ENCODE measurements around the gene XIST.
"Not testable (repeated sequence)": the region's sequence is repeated elsewhere in the genome, so short reads cannot be mapped to it uniquely, and the experiment has no call there.

XIST gene

DNA sequence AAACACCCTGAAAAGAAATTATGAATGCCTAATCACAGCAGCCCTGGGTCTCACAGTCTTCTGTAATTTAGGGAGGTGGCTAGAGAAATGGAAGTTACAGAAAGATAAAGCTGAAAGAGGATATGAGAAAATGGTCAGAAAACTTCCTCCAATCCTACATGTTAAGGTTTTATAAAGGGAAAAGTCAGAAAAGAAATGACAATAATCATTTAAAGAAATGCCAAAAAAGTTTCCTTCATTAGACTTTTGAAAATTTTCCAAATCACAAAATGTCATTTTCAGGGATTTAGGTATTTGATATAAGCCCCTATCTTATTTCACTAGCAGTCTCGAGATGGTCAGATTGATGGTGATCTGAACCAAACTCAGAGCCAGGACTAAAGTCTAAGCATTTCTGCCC is 13.4 kb downstream of the XIST start:
- DNase-seq (ENCODE audit: low read depth) = no peak

- DNase-seq (ENCODE audit: low read depth) = no peak
Measured at GRCh38 chrX:73838123-73838522, 14.4 kb downstream of the XIST start.

DNA sequence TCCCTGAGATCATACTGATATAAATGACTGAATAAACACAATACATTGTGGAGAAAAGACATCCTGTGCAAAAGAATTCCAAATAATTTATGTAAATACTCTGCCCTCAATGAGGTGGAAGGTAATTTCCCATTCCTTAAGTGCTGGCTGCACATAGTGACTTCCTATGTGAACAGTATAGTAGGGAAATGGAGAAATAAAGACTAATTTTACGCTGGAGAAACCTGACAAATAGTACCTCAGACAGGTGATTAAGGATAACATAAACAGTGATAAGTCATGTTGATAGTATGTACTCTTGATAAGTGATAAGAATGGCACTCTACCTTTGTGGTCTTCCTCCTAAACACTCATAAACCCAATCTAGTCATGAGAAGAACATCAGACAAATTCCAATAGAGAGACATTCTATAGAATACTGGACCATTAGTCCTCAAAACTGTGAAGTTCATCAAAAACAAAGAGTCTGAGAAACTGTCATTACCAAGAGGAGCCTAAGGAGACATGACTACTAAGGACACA is 15.5 kb downstream of the XIST start:
- no peak for DNase-seq (ENCODE audit: low read depth)

GRCh38 chrX:73834219-73834618 is 18.3 kb downstream of the XIST start:
- DNase-seq (ENCODE audit: low read depth) = no peak

DNA sequence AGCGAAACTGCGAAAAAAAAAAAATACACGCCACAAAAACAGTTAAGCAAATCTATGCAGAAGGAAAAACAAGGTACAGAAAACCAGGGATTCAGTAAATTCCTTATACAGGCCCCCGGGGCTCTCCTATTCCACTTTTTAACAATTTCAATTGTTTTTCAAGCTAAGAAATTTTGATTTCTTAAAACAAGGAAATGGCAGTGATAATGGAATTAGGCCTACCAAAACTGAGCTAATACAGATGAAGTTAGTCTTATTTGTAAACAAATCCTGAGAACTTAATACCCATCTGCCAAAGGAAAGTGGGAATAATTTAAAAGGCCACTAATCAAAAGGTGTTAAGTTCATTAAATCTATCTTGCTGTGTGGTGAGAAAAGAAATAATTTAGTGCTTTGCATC is 20.2 kb downstream of the XIST start:
- no peak for DNase-seq (ENCODE audit: low read depth)

DNA sequence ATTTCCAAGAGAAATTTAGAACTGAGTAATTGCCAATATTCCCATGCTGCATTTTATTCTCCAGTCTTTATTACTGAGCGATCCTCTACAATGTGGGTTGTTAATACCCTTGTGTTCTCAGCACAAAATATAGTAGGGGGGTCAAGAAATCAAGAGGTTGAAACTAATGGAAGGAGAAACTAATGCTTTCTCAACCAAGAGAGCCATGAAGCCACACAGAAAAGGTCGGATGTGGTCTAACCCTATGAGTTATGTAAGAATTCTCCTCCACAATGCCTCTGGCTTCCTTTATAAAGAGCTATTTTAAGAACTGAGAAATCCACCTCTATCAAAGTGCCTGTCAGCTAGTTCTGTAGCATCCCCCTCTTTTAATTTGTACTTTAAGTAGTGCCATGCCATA is 21.0 kb downstream of the XIST start:
- no peak for DNase-seq (ENCODE audit: low read depth)

DNA sequence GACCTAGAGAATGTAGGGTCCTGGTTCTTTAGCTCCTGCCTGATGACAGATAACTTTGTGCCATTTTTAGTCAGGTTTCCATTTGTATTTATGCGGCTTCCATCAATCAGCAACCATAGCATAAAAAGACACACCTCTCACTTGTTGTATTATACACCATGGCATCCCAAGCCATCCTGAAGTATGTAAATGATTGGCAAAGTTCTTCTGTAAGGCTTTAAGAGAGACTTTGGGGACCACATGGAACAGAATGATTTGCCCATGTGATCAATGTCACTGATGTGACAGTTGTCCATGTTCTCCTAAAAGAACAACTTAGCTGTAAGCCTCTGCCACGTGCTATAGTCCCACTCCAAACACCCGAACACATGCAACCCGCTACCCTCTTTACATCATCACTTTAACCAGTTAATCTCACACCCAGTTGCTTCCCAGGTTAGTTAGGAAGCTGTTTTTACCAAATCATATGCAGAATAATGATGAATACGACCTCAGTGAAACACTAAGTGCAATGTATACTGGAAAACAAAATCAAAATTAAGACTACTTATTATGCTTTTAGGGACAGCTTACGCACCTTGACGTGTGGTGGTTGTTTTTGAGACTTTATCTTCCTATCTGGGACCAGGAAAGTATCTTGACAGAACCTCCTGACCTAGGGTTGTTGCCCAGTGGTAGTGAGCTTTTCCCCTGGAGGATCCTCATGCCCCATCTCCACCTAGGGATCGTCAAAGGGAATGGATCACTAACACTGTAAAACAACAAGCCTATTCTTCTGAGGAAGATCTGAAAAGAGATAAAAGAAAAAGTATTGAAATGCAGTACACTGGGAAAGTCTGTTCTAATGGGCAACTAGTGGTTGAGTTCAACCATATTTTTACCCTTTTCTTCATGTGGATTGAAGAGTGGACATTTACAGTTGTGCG is 21.8 kb downstream of the XIST start:
- no peak for DNase-seq (ENCODE audit: low read depth)

DNA sequence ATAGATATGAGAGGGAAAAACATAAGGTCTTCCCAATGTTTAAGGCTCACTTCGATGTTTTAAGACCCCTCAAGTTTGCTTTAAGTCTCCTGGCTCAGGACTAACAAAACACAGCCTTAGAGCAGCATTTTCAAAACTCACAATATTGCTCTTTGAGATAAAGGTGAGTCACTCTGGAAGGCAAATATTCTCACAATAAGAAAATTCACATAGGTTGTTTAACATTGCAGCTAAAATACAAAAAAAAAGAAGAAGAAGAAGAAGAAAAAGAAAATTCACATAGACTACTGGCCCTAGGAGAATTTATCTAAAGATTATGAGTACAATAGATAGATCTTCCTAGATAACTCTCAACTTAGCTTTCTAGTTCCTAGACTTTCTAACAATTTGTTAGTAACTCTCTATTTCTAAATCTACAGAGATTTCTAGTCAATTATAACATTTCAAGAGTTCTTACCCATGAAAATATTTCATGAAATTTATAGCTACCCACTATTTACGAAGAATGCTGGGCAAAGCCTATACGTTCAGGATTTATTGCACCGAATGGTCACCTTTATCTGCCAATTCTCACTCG is 22.5 kb downstream of the XIST start:
- no peak for DNase-seq (ENCODE audit: low read depth)

GRCh38 chrX:73828080-73828720 is 24.3 kb downstream of the XIST start:
- no peak for DNase-seq (ENCODE audit: low read depth)

DNA sequence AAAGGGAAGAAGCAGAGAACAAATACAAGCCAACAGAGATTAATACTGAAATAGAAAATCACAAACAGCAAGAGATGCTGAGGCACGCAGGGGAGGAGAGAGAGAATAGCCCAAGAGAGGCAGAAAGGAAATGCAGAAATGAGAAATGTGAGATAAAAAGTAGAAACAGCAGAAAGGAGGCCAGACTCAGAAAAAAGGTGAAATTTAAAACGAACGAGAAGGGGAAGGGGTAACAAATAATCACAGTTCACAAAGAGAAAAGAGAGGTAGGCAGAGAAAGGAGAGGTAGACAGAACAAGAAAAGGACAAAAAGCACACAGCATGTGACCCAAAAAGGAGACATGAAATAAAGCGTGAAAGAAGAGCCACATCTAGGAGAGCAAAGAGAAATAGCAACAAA is 25.1 kb downstream of the XIST start:
- DNase-seq (ENCODE audit: low read depth) = no peak

DNA sequence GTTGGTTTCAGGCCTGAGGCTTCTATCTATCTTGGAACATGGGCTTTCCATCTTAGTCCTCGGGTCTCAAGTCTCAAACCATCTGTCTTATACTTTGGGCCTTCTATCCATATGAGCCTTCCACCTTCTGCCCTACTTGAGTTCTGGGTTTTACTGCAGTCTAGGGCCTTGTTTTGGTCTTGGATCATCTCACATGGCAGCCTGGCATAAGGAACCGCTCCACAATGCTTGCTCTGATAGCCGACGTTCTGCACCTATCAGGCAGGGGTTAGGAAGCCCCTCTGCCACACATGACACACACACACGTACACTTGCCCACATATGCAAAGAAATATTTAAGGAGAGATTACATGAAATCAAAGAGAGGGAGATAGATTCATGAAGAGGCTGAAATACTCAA is 25.5 kb downstream of the XIST start:
- no peak for DNase-seq (ENCODE audit: low read depth)

- no peak for DNase-seq (ENCODE audit: low read depth)
Measured at GRCh38 chrX:73825569-73825968, 26.9 kb downstream of the XIST start.

- no peak for DNase-seq (ENCODE audit: low read depth)
Measured at GRCh38 chrX:73823473-73824004, 29.0 kb downstream of the XIST start.

GRCh38 chrX:73822775-73823174 is 29.7 kb downstream of the XIST start:
- no peak for DNase-seq (ENCODE audit: low read depth)

- DNase-seq (ENCODE audit: low read depth) = no peak
Measured at GRCh38 chrX:73821921-73822559, 30.5 kb downstream of the XIST start.

- not testable (repeated sequence) for DNase-seq (ENCODE audit: low read depth)
Measured at GRCh38 chrX:73819864-73820558, 32.5 kb downstream of the XIST start.

DNA sequence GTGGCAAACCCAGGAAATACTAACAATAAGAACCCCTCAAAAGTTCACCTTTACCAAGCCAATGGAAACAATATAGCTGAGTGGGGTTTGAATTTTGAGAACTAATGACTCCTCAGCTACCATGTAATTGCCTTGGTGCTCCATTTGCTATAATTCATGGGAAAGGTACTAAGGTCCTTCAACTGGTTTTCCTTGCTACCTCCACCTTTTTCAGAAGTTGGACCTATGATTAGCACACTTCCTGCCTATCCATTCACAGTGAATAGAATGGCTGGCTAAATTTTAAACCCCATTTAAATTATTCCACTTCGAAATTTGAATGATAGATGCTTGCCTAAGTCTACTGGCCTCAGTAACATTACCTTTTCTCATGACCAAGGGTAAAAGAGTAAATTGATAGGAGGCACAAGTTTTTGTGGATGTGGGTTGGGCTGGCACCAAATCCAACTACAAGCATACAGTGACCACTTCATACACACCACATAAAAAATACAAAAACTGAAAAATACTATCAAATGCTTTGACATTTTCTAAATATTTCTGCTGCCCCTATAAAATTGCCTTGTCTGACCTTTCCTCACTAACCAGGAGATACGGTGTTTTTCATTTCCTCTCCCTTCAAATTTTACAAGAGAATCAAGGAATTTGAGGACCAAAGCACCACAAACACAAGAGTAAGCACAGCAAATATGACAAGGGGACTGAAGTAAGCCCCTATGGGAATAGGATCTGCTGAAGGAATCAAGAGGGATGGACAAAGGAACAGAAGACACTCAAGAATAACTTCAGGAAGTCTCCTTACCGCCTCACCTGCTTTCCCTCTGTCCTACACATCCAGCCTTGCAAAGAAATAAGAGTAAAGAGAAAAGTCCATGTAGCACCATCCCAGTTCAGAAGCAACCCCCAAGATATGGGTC is 34.1 kb downstream of the XIST start:
- DNase-seq (ENCODE audit: low read depth) = no peak

GRCh38 chrX:73817393-73818199 is 34.9 kb downstream of the XIST start:
- DNase-seq (ENCODE audit: low read depth) = peak; percentile 1

DNA sequence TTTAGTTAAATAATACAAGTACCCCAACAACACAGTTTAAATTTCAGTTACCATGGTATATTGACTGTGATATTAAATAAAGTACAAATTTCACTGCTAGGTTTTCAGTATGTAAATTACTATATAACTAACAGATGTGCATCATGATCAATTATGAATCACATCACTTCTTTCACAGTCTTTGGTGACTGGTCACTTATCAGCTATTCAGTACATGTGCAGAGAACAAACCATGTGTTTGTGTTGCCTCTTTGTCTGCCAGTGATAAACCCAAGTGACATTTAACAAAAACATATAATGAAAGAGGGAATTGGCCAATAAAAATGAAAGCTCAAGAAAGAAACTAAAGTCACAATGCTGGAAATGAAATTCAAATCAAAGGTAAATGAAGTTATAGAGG is 40.3 kb downstream of the XIST start:
- no peak for DNase-seq (ENCODE audit: low read depth)

DNA sequence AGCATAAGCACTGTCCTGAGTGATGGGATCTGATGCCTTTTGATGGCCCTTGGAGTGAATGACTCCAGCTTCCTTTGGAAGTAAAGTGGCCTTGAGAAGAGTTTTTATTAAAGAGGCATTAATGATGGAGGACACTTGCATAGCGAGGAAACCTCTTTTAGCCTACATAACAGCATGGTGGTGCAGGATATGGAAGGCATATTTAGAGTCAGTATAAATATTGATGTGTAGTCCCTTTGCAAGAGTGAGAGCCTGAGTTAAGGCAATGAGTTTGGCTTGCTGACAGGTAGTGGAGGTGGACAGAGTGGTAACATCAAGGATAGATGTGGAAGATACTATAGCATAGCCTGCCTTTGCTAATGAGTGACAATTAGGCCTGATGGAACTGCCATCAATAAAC is 48.4 kb downstream of the XIST start:
- not testable (repeated sequence) for DNase-seq (ENCODE audit: low read depth)
